H1 (cell line): ENCODE measurements around the gene TCF4.

Experiments used
- CEBPB ChIP-seq: IDR thresholded peaks from 2 replicates; pipeline ENCODE4 v1.6.1; 2012; ENCODE audit warnings: low read depth, low read length
- CHD1 ChIP-seq: IDR thresholded peaks from 2 replicates; pipeline ENCODE4 v1.6.1; 2012; ENCODE audit warnings: low read depth, low read length, improper control_type of control experiment
- EP300 ChIP-seq, 2 experiments: IDR thresholded peaks; 1 replicate in 1 of 2; 2 replicates in 1 of 2; pipeline ENCODE4 v1.6.1; 2011 to 2012; ENCODE audit warnings: low read depth in 2 of 2, low read length in 2 of 2, mild to moderate bottlenecking in 2 of 2, borderline replicate concordance in 1 of 2, inconsistent platforms in 1 of 2, moderate library complexity in 1 of 2
- GABPA ChIP-seq: IDR thresholded peaks from 2 replicates; pipeline ENCODE4 v1.6.1; 2011; ENCODE audit warnings: mild to moderate bottlenecking, low read length, moderate library complexity, borderline replicate concordance; ENCODE audit not compliant: insufficient read depth
- JUN ChIP-seq: IDR thresholded peaks from 2 replicates; pipeline ENCODE4 v1.6.1; 2011; ENCODE audit warnings: low read depth, mild to moderate bottlenecking, improper control_type of control experiment, low read length
- JUND ChIP-seq: IDR thresholded peaks from 2 replicates; pipeline ENCODE4 v1.6.1; 2011; ENCODE audit warnings: mild to moderate bottlenecking, improper control_type of control experiment, low read length
- POLR2A ChIP-seq, 2 experiments: IDR thresholded peaks; 1 replicate in 1 of 2; 2 replicates in 1 of 2; pipeline ENCODE4 v1.6.1; 2011; ENCODE audit warnings: low read depth in 2 of 2, low read length in 2 of 2, mild to moderate bottlenecking in 2 of 2; ENCODE audit errors: control extremely low read depth in 1 of 2
- POLR2AphosphoS5 ChIP-seq: IDR thresholded peaks from 2 replicates; pipeline ENCODE4 v1.6.1; 2011; ENCODE audit warnings: low read depth, low read length
- SRF ChIP-seq: IDR thresholded peaks from 2 replicates; pipeline ENCODE4 v1.6.1; 2011; ENCODE audit warnings: mild to moderate bottlenecking, low read depth, low read length, moderate library complexity
- TF ChIP-seq, protein P1 (sequence below), 3 experiments: IDR thresholded peaks; 1 replicate in 2 of 3; 2 replicates in 1 of 3; pipeline versions ENCODE4 v1.5.1 to v1.6.1; 2011; ENCODE audit warnings: low read length in 3 of 3, mild to moderate bottlenecking in 3 of 3, inconsistent platforms in 2 of 3, low read depth in 1 of 3, moderate library complexity in 1 of 3; ENCODE audit not compliant: insufficient read depth in 1 of 3; ENCODE audit errors: control extremely low read depth in 1 of 3
- TF ChIP-seq, protein P2 (sequence below): IDR thresholded peaks from 2 replicates; pipeline ENCODE4 v1.6.1; 2012; ENCODE audit warnings: inconsistent platforms
- TF ChIP-seq, protein P3 (sequence below): fragments of 300-600 bp; sonication (generic); IDR thresholded peaks from 2 replicates; pipeline ENCODE4 v1.7.1; 2012; ENCODE audit warnings: low read length, moderate library complexity, mild to moderate bottlenecking, inconsistent platforms; ENCODE audit not compliant: insufficient replicate concordance
- TF ChIP-seq, protein P4 (sequence below): IDR thresholded peaks from 2 replicates; pipeline ENCODE4 v1.6.1; 2011; ENCODE audit warnings: low read length, improper control_type of control experiment

DNA sequence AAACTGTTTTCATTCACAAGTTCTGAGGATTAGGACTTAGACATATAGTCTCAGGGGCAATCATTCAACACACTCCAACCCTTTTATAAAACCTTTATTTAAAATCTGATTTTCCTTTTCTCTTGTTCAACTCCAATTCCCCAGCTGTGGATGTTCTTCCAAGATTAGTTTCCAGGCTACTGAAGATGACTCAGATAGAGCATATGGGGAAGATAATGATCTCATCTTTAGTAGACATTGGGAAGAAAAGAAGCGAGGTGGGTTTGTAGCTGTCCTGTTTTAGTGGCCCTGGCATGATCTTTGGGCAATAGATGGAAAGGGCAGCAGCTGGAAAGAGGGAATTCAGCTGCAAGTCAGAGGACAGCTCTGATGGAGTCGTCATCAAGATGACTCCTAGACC, 381.1 kb downstream of the TCF4 start:
- no peak for TF ChIP-seq SRF
- TF ChIP-seq JUND = no peak
- TF ChIP-seq, protein P1, sequence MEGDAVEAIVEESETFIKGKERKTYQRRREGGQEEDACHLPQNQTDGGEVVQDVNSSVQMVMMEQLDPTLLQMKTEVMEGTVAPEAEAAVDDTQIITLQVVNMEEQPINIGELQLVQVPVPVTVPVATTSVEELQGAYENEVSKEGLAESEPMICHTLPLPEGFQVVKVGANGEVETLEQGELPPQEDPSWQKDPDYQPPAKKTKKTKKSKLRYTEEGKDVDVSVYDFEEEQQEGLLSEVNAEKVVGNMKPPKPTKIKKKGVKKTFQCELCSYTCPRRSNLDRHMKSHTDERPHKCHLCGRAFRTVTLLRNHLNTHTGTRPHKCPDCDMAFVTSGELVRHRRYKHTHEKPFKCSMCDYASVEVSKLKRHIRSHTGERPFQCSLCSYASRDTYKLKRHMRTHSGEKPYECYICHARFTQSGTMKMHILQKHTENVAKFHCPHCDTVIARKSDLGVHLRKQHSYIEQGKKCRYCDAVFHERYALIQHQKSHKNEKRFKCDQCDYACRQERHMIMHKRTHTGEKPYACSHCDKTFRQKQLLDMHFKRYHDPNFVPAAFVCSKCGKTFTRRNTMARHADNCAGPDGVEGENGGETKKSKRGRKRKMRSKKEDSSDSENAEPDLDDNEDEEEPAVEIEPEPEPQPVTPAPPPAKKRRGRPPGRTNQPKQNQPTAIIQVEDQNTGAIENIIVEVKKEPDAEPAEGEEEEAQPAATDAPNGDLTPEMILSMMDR (IDR thresholded peaks at IDR 0.05; ENCODE audit: control extremely low read depth in 1 of 3, insufficient read depth in 1 of 3, low read depth in 1 of 3, low read length in 3 of 3) = no peak
- TF ChIP-seq GABPA = no peak
- TF ChIP-seq POLR2A (IDR thresholded peaks at IDR 0.05; ENCODE audit: control extremely low read depth in 1 of 2, low read depth in 2 of 2, low read length in 2 of 2) = no peak
- TF ChIP-seq EP300 (IDR thresholded peaks at IDR 0.05; ENCODE audit: borderline replicate concordance in 1 of 2, low read depth in 2 of 2, low read length in 2 of 2) = no peak
- no peak for TF ChIP-seq JUN
- TF ChIP-seq CEBPB = no peak
- no peak for TF ChIP-seq POLR2AphosphoS5
- TF ChIP-seq, protein P2, sequence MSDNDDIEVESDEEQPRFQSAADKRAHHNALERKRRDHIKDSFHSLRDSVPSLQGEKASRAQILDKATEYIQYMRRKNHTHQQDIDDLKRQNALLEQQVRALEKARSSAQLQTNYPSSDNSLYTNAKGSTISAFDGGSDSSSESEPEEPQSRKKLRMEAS = no peak
- TF ChIP-seq CHD1 = no peak
- TF ChIP-seq, protein P3, sequence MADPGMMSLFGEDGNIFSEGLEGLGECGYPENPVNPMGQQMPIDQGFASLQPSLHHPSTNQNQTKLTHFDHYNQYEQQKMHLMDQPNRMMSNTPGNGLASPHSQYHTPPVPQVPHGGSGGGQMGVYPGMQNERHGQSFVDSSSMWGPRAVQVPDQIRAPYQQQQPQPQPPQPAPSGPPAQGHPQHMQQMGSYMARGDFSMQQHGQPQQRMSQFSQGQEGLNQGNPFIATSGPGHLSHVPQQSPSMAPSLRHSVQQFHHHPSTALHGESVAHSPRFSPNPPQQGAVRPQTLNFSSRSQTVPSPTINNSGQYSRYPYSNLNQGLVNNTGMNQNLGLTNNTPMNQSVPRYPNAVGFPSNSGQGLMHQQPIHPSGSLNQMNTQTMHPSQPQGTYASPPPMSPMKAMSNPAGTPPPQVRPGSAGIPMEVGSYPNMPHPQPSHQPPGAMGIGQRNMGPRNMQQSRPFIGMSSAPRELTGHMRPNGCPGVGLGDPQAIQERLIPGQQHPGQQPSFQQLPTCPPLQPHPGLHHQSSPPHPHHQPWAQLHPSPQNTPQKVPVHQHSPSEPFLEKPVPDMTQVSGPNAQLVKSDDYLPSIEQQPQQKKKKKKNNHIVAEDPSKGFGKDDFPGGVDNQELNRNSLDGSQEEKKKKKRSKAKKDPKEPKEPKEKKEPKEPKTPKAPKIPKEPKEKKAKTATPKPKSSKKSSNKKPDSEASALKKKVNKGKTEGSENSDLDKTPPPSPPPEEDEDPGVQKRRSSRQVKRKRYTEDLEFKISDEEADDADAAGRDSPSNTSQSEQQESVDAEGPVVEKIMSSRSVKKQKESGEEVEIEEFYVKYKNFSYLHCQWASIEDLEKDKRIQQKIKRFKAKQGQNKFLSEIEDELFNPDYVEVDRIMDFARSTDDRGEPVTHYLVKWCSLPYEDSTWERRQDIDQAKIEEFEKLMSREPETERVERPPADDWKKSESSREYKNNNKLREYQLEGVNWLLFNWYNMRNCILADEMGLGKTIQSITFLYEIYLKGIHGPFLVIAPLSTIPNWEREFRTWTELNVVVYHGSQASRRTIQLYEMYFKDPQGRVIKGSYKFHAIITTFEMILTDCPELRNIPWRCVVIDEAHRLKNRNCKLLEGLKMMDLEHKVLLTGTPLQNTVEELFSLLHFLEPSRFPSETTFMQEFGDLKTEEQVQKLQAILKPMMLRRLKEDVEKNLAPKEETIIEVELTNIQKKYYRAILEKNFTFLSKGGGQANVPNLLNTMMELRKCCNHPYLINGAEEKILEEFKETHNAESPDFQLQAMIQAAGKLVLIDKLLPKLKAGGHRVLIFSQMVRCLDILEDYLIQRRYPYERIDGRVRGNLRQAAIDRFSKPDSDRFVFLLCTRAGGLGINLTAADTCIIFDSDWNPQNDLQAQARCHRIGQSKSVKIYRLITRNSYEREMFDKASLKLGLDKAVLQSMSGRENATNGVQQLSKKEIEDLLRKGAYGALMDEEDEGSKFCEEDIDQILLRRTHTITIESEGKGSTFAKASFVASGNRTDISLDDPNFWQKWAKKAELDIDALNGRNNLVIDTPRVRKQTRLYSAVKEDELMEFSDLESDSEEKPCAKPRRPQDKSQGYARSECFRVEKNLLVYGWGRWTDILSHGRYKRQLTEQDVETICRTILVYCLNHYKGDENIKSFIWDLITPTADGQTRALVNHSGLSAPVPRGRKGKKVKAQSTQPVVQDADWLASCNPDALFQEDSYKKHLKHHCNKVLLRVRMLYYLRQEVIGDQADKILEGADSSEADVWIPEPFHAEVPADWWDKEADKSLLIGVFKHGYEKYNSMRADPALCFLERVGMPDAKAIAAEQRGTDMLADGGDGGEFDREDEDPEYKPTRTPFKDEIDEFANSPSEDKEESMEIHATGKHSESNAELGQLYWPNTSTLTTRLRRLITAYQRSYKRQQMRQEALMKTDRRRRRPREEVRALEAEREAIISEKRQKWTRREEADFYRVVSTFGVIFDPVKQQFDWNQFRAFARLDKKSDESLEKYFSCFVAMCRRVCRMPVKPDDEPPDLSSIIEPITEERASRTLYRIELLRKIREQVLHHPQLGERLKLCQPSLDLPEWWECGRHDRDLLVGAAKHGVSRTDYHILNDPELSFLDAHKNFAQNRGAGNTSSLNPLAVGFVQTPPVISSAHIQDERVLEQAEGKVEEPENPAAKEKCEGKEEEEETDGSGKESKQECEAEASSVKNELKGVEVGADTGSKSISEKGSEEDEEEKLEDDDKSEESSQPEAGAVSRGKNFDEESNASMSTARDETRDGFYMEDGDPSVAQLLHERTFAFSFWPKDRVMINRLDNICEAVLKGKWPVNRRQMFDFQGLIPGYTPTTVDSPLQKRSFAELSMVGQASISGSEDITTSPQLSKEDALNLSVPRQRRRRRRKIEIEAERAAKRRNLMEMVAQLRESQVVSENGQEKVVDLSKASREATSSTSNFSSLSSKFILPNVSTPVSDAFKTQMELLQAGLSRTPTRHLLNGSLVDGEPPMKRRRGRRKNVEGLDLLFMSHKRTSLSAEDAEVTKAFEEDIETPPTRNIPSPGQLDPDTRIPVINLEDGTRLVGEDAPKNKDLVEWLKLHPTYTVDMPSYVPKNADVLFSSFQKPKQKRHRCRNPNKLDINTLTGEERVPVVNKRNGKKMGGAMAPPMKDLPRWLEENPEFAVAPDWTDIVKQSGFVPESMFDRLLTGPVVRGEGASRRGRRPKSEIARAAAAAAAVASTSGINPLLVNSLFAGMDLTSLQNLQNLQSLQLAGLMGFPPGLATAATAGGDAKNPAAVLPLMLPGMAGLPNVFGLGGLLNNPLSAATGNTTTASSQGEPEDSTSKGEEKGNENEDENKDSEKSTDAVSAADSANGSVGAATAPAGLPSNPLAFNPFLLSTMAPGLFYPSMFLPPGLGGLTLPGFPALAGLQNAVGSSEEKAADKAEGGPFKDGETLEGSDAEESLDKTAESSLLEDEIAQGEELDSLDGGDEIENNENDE = no peak
- TF ChIP-seq, protein P4, sequence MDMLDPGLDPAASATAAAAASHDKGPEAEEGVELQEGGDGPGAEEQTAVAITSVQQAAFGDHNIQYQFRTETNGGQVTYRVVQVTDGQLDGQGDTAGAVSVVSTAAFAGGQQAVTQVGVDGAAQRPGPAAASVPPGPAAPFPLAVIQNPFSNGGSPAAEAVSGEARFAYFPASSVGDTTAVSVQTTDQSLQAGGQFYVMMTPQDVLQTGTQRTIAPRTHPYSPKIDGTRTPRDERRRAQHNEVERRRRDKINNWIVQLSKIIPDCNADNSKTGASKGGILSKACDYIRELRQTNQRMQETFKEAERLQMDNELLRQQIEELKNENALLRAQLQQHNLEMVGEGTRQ = no peak
